ENCODE data around the gene JARID2. TPM values are rescaled to one million over a fixed set of nuclear protein-coding genes. Genes with fewer than 3 reads are reported as not detected.

Gene JARID2
- total RNA-seq, 1 donor from 2014 or later: 12.5 TPM

- no peak overlapping the region for H3K4me3 Mint-ChIP-seq (ENCODE audit: unreplicated experiment)
- peak overlapping the region; percentile 38 for H3K27ac Mint-ChIP-seq (ENCODE audit: unreplicated experiment)
- TF ChIP-seq CTCF (IDR thresholded peaks at IDR 0.05): no peak
- no peaks in the 10 kb centered on the region for H3K36me3 Mint-ChIP-seq (ENCODE audit: unreplicated experiment)
- peak; percentile 4 for DNase-seq (ENCODE audit: extremely low spot score, unreplicated experiment)
- no peaks in the 10 kb centered on the region for H3K9me3 Mint-ChIP-seq (ENCODE audit: unreplicated experiment)
- H3K4me1 Mint-ChIP-seq (ENCODE audit: unreplicated experiment): peaks cover 38% of the 10 kb centered on the region
- no peaks in the 10 kb centered on the region for H3K27me3 Mint-ChIP-seq (ENCODE audit: unreplicated experiment)
Measured at GRCh38 chr6:15547400-15547799, 301.5 kb downstream of the JARID2 start.

GRCh38 chr6:15549371-15549770 lies 303.5 kb downstream of the JARID2 start:
- H3K27me3 Mint-ChIP-seq (ENCODE audit: unreplicated experiment): no peaks in the 10 kb centered on the region
- TF ChIP-seq CTCF (IDR thresholded peaks at IDR 0.05): no peak
- peak; percentile 25 for DNase-seq (ENCODE audit: extremely low spot score, unreplicated experiment)
- peaks cover 51% of the 10 kb centered on the region for H3K4me1 Mint-ChIP-seq (ENCODE audit: unreplicated experiment)
- H3K9me3 Mint-ChIP-seq (ENCODE audit: unreplicated experiment): no peaks in the 10 kb centered on the region
- H3K36me3 Mint-ChIP-seq (ENCODE audit: unreplicated experiment): no peaks in the 10 kb centered on the region
- H3K4me3 Mint-ChIP-seq (ENCODE audit: unreplicated experiment): no peak overlapping the region
- H3K27ac Mint-ChIP-seq (ENCODE audit: unreplicated experiment): no peak overlapping the region

GRCh38 chr6:15550546-15551123 lies 304.8 kb downstream of the JARID2 start:
- Mint-ChIP-seq H3K27me3 (ENCODE audit: unreplicated experiment) (no peaks in the 10 kb centered on the region), H3K36me3 (ENCODE audit: unreplicated experiment) (no peaks in the 10 kb centered on the region), H3K4me1 (ENCODE audit: unreplicated experiment) (peaks cover 53% of the 10 kb centered on the region), H3K27ac (ENCODE audit: unreplicated experiment) (peak overlapping the region; percentile 42), H3K9me3 (ENCODE audit: unreplicated experiment) (no peaks in the 10 kb centered on the region), H3K4me3 (ENCODE audit: unreplicated experiment) (no peak overlapping the region)
- DNase-seq (ENCODE audit: extremely low spot score, unreplicated experiment): peak; percentile 32
- no peak for TF ChIP-seq CTCF (IDR thresholded peaks at IDR 0.05)

- no peak for TF ChIP-seq CTCF (IDR thresholded peaks at IDR 0.05)
- no peak overlapping the region for H3K27ac Mint-ChIP-seq (ENCODE audit: unreplicated experiment)
- no peaks in the 10 kb centered on the region for H3K27me3 Mint-ChIP-seq (ENCODE audit: unreplicated experiment)
- no peak overlapping the region for H3K4me3 Mint-ChIP-seq (ENCODE audit: unreplicated experiment)
- H3K9me3 Mint-ChIP-seq (ENCODE audit: unreplicated experiment): no peaks in the 10 kb centered on the region
- no peak for DNase-seq (ENCODE audit: extremely low spot score, unreplicated experiment)
- peaks cover 53% of the 10 kb centered on the region for H3K4me1 Mint-ChIP-seq (ENCODE audit: unreplicated experiment)
- no peaks in the 10 kb centered on the region for H3K36me3 Mint-ChIP-seq (ENCODE audit: unreplicated experiment)
Measured at GRCh38 chr6:15551262-15551661, 305.4 kb downstream of the JARID2 start.

- no peak overlapping the region for H3K27ac Mint-ChIP-seq (ENCODE audit: unreplicated experiment)
- no peak for TF ChIP-seq CTCF (IDR thresholded peaks at IDR 0.05)
- no peaks in the 10 kb centered on the region for H3K27me3 Mint-ChIP-seq (ENCODE audit: unreplicated experiment)
- H3K9me3 Mint-ChIP-seq (ENCODE audit: unreplicated experiment): no peaks in the 10 kb centered on the region
- no peaks in the 10 kb centered on the region for H3K36me3 Mint-ChIP-seq (ENCODE audit: unreplicated experiment)
- no peak overlapping the region for H3K4me3 Mint-ChIP-seq (ENCODE audit: unreplicated experiment)
- H3K4me1 Mint-ChIP-seq (ENCODE audit: unreplicated experiment): peaks cover 52% of the 10 kb centered on the region
- peak; percentile 36 for DNase-seq (ENCODE audit: extremely low spot score, unreplicated experiment)
Measured at GRCh38 chr6:15551798-15552197, 305.9 kb downstream of the JARID2 start.

Data from osteocyte (in vitro differentiated cells).